Coronary artery (tissue), 2 donors: Measurements from ENCODE around the gene ECM2.

Source experiments
- DNase-seq: peaks from one replicate; pipeline ENCODE4 v3.0.0-alpha.2; 2017; ENCODE audit warnings: low spot score
- H3K27ac ChIP-seq, 2 donors: fragments of 200-600 bp; sonication (generic); one replicate each; pipeline ENCODE4 v1.5.1; 2016 to 2019
- H3K4me3 ChIP-seq: fragments of 200-600 bp; sonication (generic); 2 replicates; pipeline ENCODE4 v1.5.1; 2016; ENCODE audit warnings: mild to moderate bottlenecking, moderate library complexity
- CTCF ChIP-seq: fragments of 200-600 bp; sonication (generic); IDR thresholded peaks from one replicate; pipeline ENCODE4 v1.5.1; 2019; ENCODE audit warnings: antibody characterized with exemption

The ECM2 gene

GRCh38 chr9:92468206-92468605, 67.6 kb downstream of the ECM2 start:
- no peak for TF ChIP-seq CTCF
- no peak overlapping the region for H3K4me3 ChIP-seq
- H3K27ac ChIP-seq = peak overlapping the region in 1 of 2 donors; percentile 58
- no peak for DNase-seq

GRCh38 chr9:92467511-92467910, 68.3 kb downstream of the ECM2 start:
- no peak for TF ChIP-seq CTCF
- peak overlapping the region in 1 of 2 donors; percentile 58 for H3K27ac ChIP-seq

GRCh38 chr9:92467041-92467440, 68.7 kb downstream of the ECM2 start:
- no peak for TF ChIP-seq CTCF
- DNase-seq = no peak
- H3K27ac ChIP-seq = peak overlapping the region in 1 of 2 donors; percentile 58
- no peak overlapping the region for H3K4me3 ChIP-seq

More at GRCh38 chr9:92467511-92467910, 68.3 kb downstream of the ECM2 start:
- DNase-seq = no peak
- H3K4me3 ChIP-seq = no peak overlapping the region

- peak overlapping the region; percentile 2 for H3K4me3 ChIP-seq
- no peak for TF ChIP-seq CTCF
- DNase-seq = no peak
- peak overlapping the region; percentile 80 to 95 for H3K27ac ChIP-seq
Measured at GRCh38 chr9:92463984-92464383, 71.8 kb downstream of the ECM2 start.

- no peak for TF ChIP-seq CTCF
- DNase-seq = no peak
- no peak overlapping the region for H3K4me3 ChIP-seq
- peak overlapping the region; percentile 80 to 95 for H3K27ac ChIP-seq
Measured at GRCh38 chr9:92463387-92463786, 72.4 kb downstream of the ECM2 start.

- no peak for TF ChIP-seq CTCF
- no peak for DNase-seq
Measured at GRCh38 chr9:92457576-92457975, 78.2 kb downstream of the ECM2 start.

GRCh38 chr9:92455217-92455616, 80.6 kb downstream of the ECM2 start:
- Histone ChIP-seq H3K4me3 (no peak overlapping the region), H3K27ac (no peak overlapping the region)
- no peak for DNase-seq
- no peak for TF ChIP-seq CTCF

More at GRCh38 chr9:92457576-92457975, 78.2 kb downstream of the ECM2 start:
- no peak overlapping the region for H3K4me3 ChIP-seq
- no peak overlapping the region for H3K27ac ChIP-seq
